Right cardiac atrium (tissue), 5 donors: ENCODE data around the gene NELFA. TPM values are rescaled to one million over a fixed set of nuclear protein-coding genes. Genes with fewer than 3 reads are reported as not detected.

ENCODE experiments used
- ATAC-seq, 2 donors: fragments of 200-7000 bp; cut with Tn5 transposase; one replicate each; pipeline versions ENCODE4 v1.8.0 to v1.9.1; 2020; ENCODE audit warnings: moderate library complexity in 2 of 2, mild to moderate bottlenecking in 1 of 2
- DNase-seq, 3 donors: peaks; one replicate each; pipeline ENCODE4 v3.0.0-alpha.2; 2020
- H3K27ac ChIP-seq: one replicate; pipeline ENCODE4 v1.5.1; 2013; ENCODE audit warnings: mild to moderate bottlenecking, low read length, control low read depth, moderate library complexity
- H3K27me3 ChIP-seq: one replicate; pipeline ENCODE4 v1.6.1; 2013; ENCODE audit not compliant: control insufficient read depth, insufficient read depth
- H3K4me1 ChIP-seq: one replicate; pipeline ENCODE4 v1.6.1; 2013; ENCODE audit warnings: low read length; ENCODE audit not compliant: control insufficient read depth, insufficient read depth
- H3K4me3 ChIP-seq: one replicate; pipeline ENCODE4 v1.5.1; 2013; ENCODE audit warnings: low read length, control low read depth
- H3K9me3 ChIP-seq: one replicate; pipeline ENCODE4 v1.6.1; 2013; ENCODE audit warnings: low read length; ENCODE audit not compliant: control insufficient read depth
- WGBS: extraction: QIAGEN DNeasy Blood & Tissue Kit; methylation state at CpG from one replicate; pipeline ENCODE4 v1.1.7; 2013; 5-methylcytosine and 5-hydroxymethylcytosine counted together
- intact Hi-C, 4 donors: fragments of 100-400 bp; cut with DNase I; formaldehyde crosslinking; loops; one replicate each; pipeline versions ENCODE4 v1.11.0 to v1.14.0; 2022 to 2023
- polyA plus RNA-seq: library from polyadenylated mRNA; stranded (reverse); fragments of 200-250 nt; gene quantifications from one replicate; pipeline ENCODE4 v1.2.3, GENCODE V29; 2013
- total RNA-seq, 4 donors: library from RNA; stranded (reverse); fragmentation: NEBNext Ultra II Directional; extraction: Animal tissue kit (Norgen Biotek cat#: 25700); gene quantifications; one replicate each; pipeline ENCODE4 v1.2.1, GENCODE V29; 2021
- donor health status: healthy with polysubstance abuse.
- donor health status: DM: no; HTN: yes; CAD: no.
- donor health status: DM: no; HTN: no; CAD: no.
- donor health status: DM: no; HTN: yes; CAD: no; lungs with severe emphysema.
- donor health status: DM: yes; HTN: yes; CAD: no.

NELFA gene
- total and polyA plus RNA-seq, 5 donors, result 11.2 to 14.9 (median 12.6) TPM

DNA sequence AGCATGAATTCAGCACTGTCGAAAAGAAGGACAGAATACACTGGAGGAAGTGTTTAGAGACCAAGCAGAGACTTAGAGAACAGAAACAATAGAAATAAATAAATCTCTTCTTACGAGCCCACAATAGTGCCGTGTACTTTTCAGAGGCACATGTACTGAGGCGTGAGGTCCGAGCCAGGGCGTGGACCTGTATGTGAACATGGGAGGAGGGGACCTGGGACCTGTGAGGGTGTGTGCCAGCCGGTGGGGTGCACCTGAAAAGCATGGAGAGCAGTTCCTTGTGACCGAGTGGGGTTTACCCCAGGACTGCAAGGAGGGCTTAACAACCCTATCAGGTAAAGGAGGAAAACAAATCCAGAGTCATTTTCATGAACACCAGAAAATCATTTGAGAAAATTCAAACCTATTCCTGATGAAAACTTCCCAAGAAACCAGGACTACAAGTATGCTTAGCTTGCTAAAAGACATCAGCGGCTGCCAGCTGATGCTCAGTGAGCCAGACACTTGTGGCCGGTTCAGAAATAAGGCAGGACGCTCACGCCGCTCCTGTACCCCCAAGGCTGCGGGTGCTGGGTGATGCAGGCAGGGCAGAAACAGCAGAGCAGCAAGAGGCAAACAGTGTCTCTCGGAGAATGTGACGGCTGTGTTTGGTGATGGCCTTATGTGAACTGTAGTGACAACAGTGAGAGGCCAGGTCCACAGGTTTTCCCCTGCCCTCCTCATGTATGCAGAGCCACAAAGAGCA is 37.1 kb downstream of the NELFA start:
- intact Hi-C loops, result no loop called here
- no peak for ATAC-seq
- H3K4me3 ChIP-seq, result no peak overlapping the region

DNA sequence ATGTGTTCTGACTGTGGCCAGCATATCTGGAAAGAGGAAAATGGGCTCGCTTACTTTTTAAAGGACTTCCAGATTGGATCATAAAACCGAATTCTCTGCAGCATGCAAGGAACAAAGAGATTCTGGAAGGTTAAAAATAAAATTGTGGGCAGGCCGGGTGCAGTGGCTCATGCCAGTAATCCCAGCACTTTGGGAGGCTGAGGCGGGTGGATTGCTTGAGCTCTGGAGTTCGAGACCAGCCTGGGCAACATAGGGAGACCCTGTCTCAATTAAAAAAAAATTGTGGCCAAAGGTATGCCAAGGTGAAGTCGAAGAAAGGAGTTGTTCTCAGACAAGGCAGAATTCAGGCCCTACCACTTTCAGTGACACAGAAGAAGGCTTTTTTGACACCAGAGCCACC is 37.8 kb downstream of the NELFA start:
- H3K27me3 ChIP-seq, result no peaks in the 10 kb centered on the region
- intact Hi-C loops, result no loop called here
- WGBS, result 91% methylated on average over 6 of the region's 6 CpGs
- ATAC-seq (no peak), DNase-seq (no peak)
- H3K27ac ChIP-seq, result no peak overlapping the region
- H3K4me1 ChIP-seq, result no peaks in the 10 kb centered on the region
- no peaks in the 10 kb centered on the region for H3K9me3 ChIP-seq
- no peak overlapping the region for H3K4me3 ChIP-seq

More for the DNA sequence above, 37.1 kb downstream of the NELFA start:
- no peak overlapping the region for H3K27ac ChIP-seq
- no peaks in the 10 kb centered on the region for H3K4me1 ChIP-seq
- no peak for DNase-seq
- H3K9me3 ChIP-seq, result no peaks in the 10 kb centered on the region
- WGBS, result 94% methylated on average over 16 of the region's 16 CpGs
- no peaks in the 10 kb centered on the region for H3K27me3 ChIP-seq

DNA sequence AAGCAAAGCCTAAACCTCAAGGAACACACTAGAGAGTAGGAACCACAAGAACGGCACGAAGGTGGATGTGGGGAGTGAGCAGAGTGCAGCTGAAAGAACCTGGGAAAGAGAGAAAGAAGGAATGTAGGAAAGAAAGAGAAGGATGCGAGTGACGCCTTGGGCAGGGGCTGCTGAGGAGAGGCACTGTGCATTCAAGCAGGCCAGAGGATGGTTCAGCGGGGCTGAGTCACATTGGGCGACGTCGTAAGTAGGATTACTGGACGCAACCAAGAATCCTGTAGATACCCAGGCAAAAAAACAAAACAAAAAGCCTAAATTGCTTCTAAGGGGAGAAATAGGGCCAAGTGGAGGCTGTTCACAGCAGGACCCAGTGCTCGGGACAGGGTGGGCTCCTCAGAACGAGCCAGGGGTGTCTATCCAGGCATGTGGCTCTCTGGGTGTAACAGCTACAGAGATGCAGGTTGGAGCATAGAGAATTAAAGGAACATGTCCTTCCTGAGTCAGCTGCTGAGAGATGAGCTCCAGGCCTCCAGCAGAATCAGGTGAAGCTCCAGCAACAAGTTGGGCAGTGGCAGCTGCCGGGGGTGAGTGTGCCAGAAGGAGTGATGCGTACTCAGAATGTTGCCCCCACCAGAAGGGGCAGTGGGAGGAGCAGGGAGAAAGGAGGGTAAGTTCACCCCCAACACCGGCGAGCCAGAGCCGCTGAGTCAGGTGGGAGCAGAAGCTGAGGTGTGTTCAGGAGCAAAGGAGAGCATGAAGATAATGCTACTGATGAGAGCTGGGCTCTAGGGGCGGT is 38.6 kb downstream of the NELFA start:
- Histone ChIP-seq H3K4me1 (no peaks in the 10 kb centered on the region), H3K27me3 (no peaks in the 10 kb centered on the region), H3K9me3 (no peaks in the 10 kb centered on the region), H3K27ac (no peak overlapping the region), H3K4me3 (no peak overlapping the region)
- ATAC-seq, result no peak
- 95% methylated on average over 17 of the region's 17 CpGs for WGBS
- intact Hi-C loops, result no loop called here
- DNase-seq, result no peak

DNA sequence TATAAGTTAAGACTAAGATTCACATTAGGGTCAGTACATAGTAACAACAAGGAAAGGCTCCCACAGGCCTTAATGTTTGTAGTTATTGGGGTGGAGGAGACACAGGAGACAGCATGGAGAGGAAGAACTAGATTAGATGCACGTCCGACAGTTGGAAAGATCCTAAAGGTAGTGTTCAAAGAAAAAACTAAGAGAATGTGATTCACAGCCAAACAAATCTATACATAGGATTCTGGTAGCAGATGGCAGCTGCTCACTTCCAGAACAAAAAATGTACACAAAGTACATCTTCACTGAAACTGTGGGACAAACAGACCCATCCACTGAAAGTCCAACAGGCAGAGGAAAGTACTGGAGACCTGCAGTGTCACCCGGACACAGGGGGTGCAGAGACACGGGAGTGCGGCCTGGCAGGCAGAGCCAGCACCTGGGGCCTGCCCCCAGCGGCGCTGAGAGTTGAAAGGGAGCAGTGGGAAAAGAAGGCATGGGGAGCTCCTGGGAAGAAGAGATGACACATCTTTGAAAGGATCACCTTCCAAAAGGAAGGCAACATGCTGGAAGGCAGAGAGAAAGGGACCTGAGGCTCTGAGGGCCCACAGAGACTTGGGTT is 40.0 kb downstream of the NELFA start:
- H3K27me3 ChIP-seq, result no peaks in the 10 kb centered on the region
- no peaks in the 10 kb centered on the region for H3K9me3 ChIP-seq
- no peaks in the 10 kb centered on the region for H3K4me1 ChIP-seq
- no peak for DNase-seq
- no peak overlapping the region for H3K27ac ChIP-seq
- ATAC-seq, result no peak
- intact Hi-C loops, result no loop called here
- no peak overlapping the region for H3K4me3 ChIP-seq
- 93% methylated on average over 7 of the region's 7 CpGs for WGBS

DNA sequence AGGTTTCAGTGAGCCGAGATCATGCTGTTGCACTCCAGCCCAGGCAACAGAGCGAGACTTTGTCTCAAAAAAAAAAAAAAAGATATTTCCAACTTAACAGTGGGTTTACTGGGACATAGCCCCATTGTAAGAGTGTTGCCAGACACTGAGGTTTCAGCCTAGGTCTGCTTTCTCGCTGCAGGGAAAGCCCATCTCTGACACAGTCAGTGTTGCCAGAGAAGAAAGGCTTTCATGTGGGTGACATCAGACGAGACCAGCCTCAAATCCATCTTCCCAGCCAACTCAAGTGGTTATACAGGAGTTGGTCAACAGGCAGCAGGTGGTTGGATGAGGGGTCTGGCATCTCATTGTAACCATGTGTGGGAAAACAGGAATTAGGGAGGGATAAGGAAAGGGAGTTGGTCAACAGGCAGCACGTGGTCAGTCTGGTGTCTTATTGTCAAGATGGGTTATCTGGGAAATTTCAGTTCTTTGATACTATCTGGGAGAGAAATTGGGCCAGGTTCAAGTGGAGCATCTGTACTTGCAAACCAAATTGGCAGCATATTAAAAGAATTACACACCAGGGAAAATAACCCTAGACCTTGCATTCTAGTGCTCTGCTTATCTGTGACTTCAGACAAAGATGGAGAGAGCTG is 41.1 kb downstream of the NELFA start:
- H3K27ac ChIP-seq, result no peak overlapping the region
- ATAC-seq, result no peak
- H3K27me3 ChIP-seq, result no peaks in the 10 kb centered on the region
- intact Hi-C loops, result no loop called here
- DNase-seq, result no peak
- no peaks in the 10 kb centered on the region for H3K4me1 ChIP-seq
- H3K4me3 ChIP-seq, result no peak overlapping the region
- H3K9me3 ChIP-seq, result no peaks in the 10 kb centered on the region
- WGBS, result 82% methylated on average over 5 of the region's 5 CpGs

DNA sequence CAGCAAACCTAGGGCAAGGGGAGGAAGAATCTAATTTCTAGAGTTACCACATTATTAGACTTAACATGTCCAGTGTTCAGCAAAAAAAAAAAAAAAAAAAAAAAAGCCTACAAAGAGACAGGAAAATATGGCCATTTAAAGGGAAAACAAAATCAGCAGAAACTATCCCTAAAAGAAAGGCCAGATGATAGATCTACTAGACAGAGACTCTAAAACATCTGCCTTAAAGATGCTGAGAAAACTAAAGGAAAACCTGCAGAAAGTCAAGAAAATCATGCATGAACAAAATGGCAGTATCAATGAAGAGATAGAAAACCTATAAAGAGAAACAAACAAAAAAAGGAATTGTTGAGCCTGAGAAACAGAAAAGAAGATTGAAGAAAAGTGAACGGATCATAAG is 43.8 kb downstream of the NELFA start:
- H3K27me3 ChIP-seq, result no peaks in the 10 kb centered on the region
- no peak overlapping the region for H3K4me3 ChIP-seq
- H3K27ac ChIP-seq, result no peak overlapping the region
- DNase-seq (no peak), ATAC-seq (no peak)
- intact Hi-C loops, result no loop called here
- WGBS, result 100% methylated on average over 1 of the region's 1 CpG
- no peaks in the 10 kb centered on the region for H3K9me3 ChIP-seq
- peaks cover 4% of the 10 kb centered on the region for H3K4me1 ChIP-seq

DNA sequence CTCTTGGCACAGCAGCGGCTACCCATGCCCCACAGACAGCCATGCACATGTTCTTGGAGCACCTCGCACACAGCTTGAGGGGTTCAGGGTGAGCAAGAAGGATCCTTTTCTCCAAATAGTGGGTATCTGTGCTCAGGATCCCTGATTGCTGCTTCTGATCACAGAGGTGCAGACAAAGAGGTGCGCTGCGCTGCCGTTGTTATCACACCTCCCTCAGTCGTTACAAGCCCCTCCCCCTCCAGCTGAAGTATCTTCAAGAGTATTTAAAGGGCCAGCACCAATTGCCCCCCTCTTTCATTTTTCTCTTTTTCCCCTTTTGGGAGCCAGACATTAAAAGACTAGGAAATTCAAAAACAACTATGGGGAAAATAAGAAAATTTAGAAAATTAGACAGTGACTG is 44.3 kb downstream of the NELFA start:
- no peaks in the 10 kb centered on the region for H3K9me3 ChIP-seq
- intact Hi-C loops, result no loop called here
- DNase-seq (no peak), ATAC-seq (no peak)
- no peaks in the 10 kb centered on the region for H3K27me3 ChIP-seq
- H3K27ac ChIP-seq, result no peak overlapping the region
- no peak overlapping the region for H3K4me3 ChIP-seq
- H3K4me1 ChIP-seq, result peaks cover 4% of the 10 kb centered on the region
- WGBS, result 64% methylated on average over 6 of the region's 6 CpGs

DNA sequence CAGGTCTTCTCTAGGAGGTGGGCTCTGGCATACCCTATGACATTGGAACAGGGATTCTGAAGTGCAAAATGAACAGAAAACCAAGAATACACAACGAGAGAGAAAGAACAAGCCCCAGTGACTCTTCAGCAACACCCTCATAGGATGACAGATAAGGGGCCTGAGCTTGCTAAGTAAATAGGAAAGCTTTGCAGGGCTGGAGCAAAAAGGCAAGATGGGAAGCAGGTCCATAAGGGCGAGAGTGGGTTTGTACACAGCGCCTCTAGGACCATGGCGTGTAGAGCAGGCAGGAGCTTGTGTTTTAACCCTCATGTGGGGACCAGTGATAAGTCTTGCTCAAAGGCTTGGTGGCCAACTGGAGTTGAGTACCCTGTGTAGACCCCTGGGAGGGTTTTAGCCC is 45.8 kb downstream of the NELFA start:
- ATAC-seq, result no peak
- no peaks in the 10 kb centered on the region for H3K27me3 ChIP-seq
- 69% methylated on average over 4 of the region's 4 CpGs for WGBS

DNA sequence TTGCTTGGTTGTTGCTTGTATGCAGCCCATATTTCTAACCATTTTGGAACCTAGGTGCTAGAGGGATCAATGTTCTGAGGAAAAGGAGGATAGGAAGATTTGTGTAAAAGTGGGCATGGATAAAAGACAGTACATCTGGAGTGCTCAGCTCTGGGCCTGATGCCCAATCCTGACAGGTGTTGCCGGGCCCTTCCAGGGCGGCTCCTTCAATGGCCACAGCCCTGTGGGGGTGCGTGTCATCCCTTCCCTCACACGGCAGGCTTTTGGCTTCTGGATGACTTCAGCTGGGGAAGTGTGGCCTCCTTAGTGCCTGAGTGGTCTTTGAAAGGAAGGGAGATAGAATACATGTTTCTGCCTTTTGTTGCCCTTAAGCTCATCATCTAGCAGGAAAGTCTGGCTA is 47.2 kb downstream of the NELFA start:
- H3K9me3 ChIP-seq, result no peaks in the 10 kb centered on the region
- no peaks in the 10 kb centered on the region for H3K27me3 ChIP-seq
- no peak overlapping the region for H3K27ac ChIP-seq
- 66% methylated on average over 4 of the region's 4 CpGs for WGBS
- ATAC-seq (no peak), DNase-seq (no peak)
- intact Hi-C loops, result no loop called here
- H3K4me3 ChIP-seq, result no peak overlapping the region
- H3K4me1 ChIP-seq, result peaks cover 4% of the 10 kb centered on the region

More for the DNA sequence above, 45.8 kb downstream of the NELFA start:
- no peak overlapping the region for H3K4me3 ChIP-seq
- intact Hi-C loops, result no loop called here
- no peak for DNase-seq
- no peak overlapping the region for H3K27ac ChIP-seq
- H3K4me1 ChIP-seq, result peaks cover 4% of the 10 kb centered on the region
- H3K9me3 ChIP-seq, result no peaks in the 10 kb centered on the region

DNA sequence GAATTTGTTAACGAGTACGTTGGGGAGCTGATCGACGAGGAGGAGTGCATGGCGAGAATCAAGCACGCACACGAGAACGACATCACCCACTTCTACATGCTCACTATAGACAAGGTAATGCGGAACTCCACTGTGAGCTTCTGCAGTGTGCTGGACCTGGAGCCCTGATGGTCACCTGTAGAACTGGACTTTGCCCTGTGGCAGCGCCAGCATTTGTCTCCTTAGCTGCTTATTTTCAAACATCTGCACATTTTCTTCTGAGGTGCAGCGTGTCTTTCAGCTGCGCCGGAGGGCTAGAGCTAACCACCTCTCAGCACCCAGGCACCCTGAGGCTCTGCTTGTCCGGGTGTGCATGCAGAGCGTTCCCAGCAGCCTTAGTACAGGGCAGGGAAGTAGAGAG is 47.7 kb downstream of the NELFA start:
- no peaks in the 10 kb centered on the region for H3K9me3 ChIP-seq
- no peak for ATAC-seq
- 92% methylated on average over 15 of the region's 15 CpGs for WGBS
- H3K4me3 ChIP-seq, result no peak overlapping the region
- no peak overlapping the region for H3K27ac ChIP-seq
- intact Hi-C loops, result no loop called here
- H3K27me3 ChIP-seq, result no peaks in the 10 kb centered on the region
- no peak for DNase-seq
- H3K4me1 ChIP-seq, result peaks cover 4% of the 10 kb centered on the region
